Right lung (tissue), 10 donors: ENCODE measurements around the gene FASTKD1. TPM values are rescaled to one million over a fixed set of nuclear protein-coding genes. Genes with fewer than 3 reads are reported as not detected.
"Not testable (repeated sequence)": the region's sequence is repeated elsewhere in the genome, so short reads cannot be mapped to it uniquely, and the experiment has no call there.

Experiments used
- DNase-seq, 2 donors: peaks; one replicate each; pipeline ENCODE4 v3.0.0-alpha.2; 2013
- long read RNA-seq, 8 donors: transcript quantifications; one replicate each; lab custom pipeline, GENCODE V29; 2026
- polyA plus RNA-seq, 5 donors: library from polyadenylated mRNA; unstranded; fragments of 120-200 nt; gene quantifications; one replicate each; pipeline versions ENCODE4 v1.2.1 to v1.2.3, GENCODE V29; 2013; ENCODE audit warnings: inconsistent platforms in 1 of 5, low replicate concordance in 1 of 5; ENCODE audit not compliant: insufficient read length in 5 of 5, insufficient read depth in 1 of 5

The FASTKD1 gene, protein sequence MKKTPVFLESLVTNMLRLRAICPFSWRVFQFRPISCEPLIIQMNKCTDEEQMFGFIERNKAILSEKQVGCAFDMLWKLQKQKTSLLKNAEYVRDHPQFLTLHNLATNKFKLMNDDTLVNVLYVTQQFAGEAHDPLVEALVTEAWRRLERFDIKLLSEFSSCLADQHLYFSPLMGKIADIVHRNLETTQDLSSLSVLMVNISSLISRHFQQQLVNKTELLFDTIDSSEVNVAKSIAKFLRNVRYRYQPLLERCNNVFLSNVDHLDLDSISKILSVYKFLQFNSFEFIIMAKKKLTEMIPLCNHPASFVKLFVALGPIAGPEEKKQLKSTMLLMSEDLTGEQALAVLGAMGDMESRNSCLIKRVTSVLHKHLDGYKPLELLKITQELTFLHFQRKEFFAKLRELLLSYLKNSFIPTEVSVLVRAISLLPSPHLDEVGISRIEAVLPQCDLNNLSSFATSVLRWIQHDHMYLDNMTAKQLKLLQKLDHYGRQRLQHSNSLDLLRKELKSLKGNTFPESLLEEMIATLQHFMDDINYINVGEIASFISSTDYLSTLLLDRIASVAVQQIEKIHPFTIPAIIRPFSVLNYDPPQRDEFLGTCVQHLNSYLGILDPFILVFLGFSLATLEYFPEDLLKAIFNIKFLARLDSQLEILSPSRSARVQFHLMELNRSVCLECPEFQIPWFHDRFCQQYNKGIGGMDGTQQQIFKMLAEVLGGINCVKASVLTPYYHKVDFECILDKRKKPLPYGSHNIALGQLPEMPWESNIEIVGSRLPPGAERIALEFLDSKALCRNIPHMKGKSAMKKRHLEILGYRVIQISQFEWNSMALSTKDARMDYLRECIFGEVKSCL
- polyA plus RNA-seq, result 10 to 100 TPM; 33.7 to 46.5 (median 41.4) TPM
- long read RNA-seq, donor 1, partial matches to known transcripts, result 159 of 162 reads
- long read RNA-seq, donor 1, other reads (novel, unspliced or antisense), result 0 of 162 reads
- long read RNA-seq, donor 2, partial matches to known transcripts, result 0 of 3 reads
- long read RNA-seq, donor 2, other reads (novel, unspliced or antisense), result 0 of 3 reads
- long read RNA-seq, donor 3, partial matches to known transcripts, result 0 of 1 reads
- long read RNA-seq, donor 3, other reads (novel, unspliced or antisense), result 0 of 1 reads
- long read RNA-seq, donor 4, partial matches to known transcripts, result 0 of 3 reads
- long read RNA-seq, donor 4, other reads (novel, unspliced or antisense), result 0 of 3 reads
- long read RNA-seq, donor 5, partial matches to known transcripts, result 354 of 440 reads
- long read RNA-seq, donor 5, other reads (novel, unspliced or antisense), result 80 of 440 reads
- long read RNA-seq, donor 6, partial matches to known transcripts, result 201 of 284 reads
- long read RNA-seq, donor 6, other reads (novel, unspliced or antisense), result 79 of 284 reads
- long read RNA-seq, donor 7, partial matches to known transcripts, result 321 of 436 reads
- long read RNA-seq, donor 7, other reads (novel, unspliced or antisense), result 112 of 436 reads
- long read RNA-seq, donor 8, result 0 reads

DNA sequence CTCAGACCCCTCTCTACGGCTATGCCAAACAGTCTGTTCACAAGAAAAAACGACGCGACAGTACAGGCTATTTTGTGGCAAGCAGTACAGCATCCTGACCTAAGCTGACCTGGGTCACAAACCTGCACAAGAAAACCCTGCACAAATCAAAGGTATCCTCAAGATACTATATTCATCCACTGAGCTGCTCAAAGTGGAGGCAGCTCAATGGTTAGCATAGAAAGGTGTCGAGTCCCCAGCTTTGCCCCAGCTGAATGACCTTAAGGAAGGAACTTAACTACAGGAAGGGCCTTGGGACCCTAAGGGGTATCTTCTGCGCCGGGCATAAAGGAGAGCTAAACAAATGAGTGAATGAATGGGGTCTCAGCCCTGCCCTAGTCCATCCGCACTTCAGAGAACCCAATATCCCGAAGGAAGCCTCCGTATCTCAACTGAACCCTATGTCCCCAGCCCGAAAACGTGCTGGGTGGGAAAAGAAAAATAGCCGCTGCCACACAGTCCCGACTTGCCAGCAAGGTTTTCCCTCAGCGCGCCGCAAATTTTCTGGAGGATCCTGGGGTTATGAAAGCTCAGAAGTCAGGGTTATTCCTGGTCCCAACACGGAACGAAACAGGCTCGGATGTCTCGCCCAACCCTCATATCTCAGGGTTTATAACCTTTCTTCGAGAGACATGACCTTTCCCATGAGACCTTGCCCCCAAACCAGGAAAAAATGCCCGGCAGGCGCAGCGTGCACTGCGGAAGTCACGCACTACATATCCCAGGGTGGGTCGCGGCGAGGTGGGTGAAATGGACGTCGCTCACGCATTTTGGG is at the start of gene FASTKD1:
FASTKD1 (minus strand) TSS at position 706 of the 814 bp plus-strand sequence. CDS start 1,836 bp downstream, outside the sequence.
- peak; percentile 79 to 84 for DNase-seq

- no peak for DNase-seq
Measured at GRCh38 chr2:169623235-169623634, 49.6 kb upstream of the FASTKD1 start.

DNA sequence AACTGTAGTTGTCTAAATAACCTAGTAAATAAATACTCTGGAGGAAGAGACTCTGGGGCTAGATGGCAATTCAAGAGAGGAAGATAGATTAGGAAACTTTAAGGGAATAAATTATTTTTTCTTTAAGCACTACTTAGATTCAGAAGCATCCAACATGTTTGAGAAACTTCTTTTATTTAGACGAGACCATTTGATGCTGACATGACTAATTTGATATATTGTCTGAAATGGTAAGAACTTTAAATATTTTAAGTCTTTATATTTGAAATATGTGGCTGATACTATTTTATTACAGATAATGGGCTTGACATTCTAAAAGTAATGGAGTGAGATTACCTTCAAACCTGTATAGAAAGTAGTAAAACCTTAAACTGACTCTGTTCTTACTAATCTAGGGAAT is 46.8 kb upstream of the FASTKD1 start:
- no peak for DNase-seq

DNA sequence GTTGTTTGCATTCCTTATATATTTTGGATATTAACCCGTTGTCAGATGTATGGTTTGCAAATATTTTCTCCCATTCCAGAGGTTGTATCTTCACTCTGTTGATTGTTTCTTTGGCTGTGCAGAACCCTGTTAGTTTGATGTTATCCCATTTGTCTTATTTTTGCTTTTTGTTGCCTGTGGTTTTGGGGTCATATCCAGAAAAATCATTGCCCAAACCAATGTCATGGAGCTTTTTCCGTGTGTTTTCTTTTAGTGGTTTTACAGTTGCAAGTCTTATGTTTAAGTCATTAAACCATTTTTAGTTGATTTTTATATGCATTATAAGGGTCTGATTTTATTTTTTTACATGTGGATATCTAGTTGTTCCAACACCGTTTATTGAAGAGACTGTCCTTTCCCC is 46.3 kb upstream of the FASTKD1 start:
- DNase-seq, result no peak

GRCh38 chr2:169615982-169616381 is 42.3 kb upstream of the FASTKD1 start:
- not testable (repeated sequence) for DNase-seq

- DNase-seq, result no peak
Measured at GRCh38 chr2:169613876-169614275, 40.2 kb upstream of the FASTKD1 start.

DNA sequence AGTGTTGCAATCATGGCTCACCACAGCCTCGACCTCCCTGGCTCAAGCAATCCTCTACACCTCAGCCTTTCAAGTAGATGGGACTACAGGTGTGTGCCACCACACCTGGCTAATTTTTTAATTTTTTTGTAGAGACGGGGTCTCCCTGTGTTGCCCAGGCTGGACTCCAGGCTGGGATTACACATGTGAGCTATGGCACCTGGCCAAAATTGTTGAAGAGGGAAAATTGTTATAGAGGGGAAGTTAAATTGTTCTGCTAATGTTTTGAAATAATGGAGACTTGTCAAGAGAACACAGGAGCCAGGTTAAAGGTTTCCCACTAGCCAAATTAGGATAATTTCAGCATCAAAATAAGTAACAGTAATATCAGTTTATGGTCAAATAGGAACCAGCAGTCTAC is 35.6 kb upstream of the FASTKD1 start:
- DNase-seq, result no peak

DNA sequence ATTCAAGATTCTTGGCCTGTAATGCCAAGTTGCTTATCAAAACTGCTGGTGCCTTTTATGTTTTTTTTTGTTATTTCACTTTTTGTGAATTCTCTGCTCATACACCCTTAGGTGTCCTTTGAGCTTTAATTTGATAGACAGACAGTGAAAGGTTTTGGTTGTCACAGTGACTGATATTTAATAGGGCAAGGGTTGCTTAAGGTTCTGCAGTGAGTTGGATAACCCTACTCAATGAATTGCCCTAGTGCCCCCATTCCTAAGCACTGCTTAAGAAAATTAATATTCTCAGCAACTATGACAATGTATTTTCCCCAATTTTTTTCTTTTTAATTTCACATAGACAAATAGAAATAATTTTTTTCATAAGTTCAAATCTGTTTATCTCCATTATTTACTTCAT is 25.9 kb upstream of the FASTKD1 start:
- no peak for DNase-seq

GRCh38 chr2:169598982-169599381 is 25.3 kb upstream of the FASTKD1 start:
- DNase-seq, result no peak

DNA sequence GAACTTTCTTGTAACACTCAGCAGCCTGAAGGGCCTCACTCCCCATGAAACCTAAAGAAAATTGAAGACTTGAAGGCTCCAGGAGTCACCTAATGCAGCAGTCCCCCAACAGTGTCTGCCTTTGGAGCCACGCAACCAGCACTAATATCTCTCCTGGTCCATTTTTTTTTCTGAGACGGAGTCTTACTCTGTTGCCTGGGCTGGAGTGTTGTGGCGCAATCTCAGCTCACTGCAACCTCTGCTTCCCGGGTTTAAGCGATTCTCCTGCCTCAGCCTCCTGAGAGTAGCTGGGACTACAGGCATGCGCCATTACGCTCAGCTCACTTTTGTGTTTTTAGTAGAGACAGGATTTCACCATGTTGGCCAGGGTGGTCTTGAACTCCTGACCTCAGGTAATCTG is 22.9 kb upstream of the FASTKD1 start:
- not testable (repeated sequence) for DNase-seq

GRCh38 chr2:169590804-169591203 is 17.1 kb upstream of the FASTKD1 start:
- no peak for DNase-seq

DNA sequence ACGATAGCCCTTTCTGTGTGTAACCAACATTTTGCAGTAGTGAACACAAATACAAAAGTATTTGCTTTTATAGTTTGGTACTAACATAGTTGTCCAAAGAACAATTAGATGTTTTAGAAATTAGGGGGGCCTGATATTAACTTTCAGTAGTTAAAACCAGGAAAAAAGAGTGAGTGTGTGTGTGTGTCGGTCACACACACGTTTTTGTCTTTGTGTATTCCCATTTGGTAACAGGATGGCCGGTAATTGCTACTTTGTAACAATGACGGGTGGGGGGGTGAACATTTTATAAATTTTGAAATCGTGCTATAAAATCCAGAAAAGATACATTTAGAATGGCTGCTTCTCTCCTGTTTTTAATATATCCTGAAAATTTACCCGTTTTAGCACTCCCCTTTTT is 12.0 kb upstream of the FASTKD1 start:
- no peak for DNase-seq

GRCh38 chr2:169584005-169584877 is 10.6 kb upstream of the FASTKD1 start, which contains the start of gene PPIG:
TSS of gene PPIG (plus strand) at chr2:169584351. CDS start at chr2:169604042, 19,691 bp downstream.
- peak; percentile 91 to 94 for DNase-seq

- DNase-seq, result no peak
Measured at GRCh38 chr2:169583518-169583917, 9.9 kb upstream of the FASTKD1 start.

DNA sequence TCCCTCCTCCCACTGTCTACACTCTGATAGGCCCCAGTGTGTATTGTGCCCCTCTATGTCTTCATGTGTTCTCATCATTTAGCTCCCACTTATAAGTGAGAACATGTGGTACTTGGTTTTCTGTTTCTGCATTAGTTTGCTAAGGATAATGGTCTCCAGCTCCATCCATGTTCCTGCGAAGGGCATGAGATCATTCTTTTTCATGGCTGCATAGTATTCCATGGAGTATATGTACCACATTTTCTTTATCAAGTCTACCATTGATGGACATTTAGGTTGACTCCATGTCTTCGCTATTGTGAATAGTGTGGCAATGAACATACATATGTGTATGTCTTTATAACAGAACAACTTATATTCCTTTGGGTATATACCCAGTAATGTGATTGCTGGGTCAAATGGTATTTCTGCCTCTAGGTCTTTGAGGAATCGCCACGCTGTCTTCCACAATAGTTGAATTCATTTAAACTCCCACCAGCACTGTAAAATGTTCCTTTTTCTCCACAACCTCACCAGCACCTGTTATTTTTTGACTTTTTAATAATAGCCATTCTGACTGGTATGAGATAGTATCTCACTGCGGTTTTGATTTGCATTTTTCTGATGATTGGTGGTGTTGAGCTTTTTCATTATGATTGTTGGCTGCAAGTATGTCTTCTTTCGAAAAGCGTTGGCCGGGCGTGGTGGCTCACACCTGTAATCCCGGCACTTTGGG is 9.0 kb upstream of the FASTKD1 start:
- DNase-seq, result not testable (repeated sequence)

- no peak for DNase-seq
Measured at GRCh38 chr2:169579044-169579443, 5.4 kb upstream of the FASTKD1 start.

- DNase-seq, result not testable (repeated sequence)
Measured at GRCh38 chr2:169575264-169575663, 1.6 kb upstream of the FASTKD1 start.

GRCh38 chr2:169574539-169574938 is 874 bp upstream of the FASTKD1 start:
- not testable (repeated sequence) for DNase-seq

GRCh38 chr2:169573974-169574299 is 272 bp upstream of the FASTKD1 start:
- DNase-seq, result no peak
